Smooth muscle cell (in vitro differentiated cells): ENCODE data around the gene CWC15. TPM values are rescaled to one million over a fixed set of nuclear protein-coding genes. Genes with fewer than 3 reads are reported as not detected.

Experiments used
- DNase-seq: peaks from one replicate; lab custom pipeline; 2025; ENCODE audit not compliant: unreplicated experiment; lab: John Stamatoyannopoulos, UW
- H2AFZ ChIP-seq: fragments of 200-600 bp; sonication (generic); 2 replicates; pipeline ENCODE4 v1.6.0; 2016; ENCODE audit warnings: antibody characterized with exemption, low read depth, mild to moderate bottlenecking
- H3F3A ChIP-seq: fragments of 200-600 bp; sonication (generic); 2 replicates; pipeline ENCODE4 v1.6.0; 2017; ENCODE audit warnings: antibody characterized with exemption, low read depth
- H3K27ac ChIP-seq: fragments of 200-600 bp; sonication (generic); 2 replicates; pipeline ENCODE4 v1.5.1; 2016; ENCODE audit warnings: low read depth, mild to moderate bottlenecking
- H3K27me3 ChIP-seq: fragments of 200-600 bp; sonication (generic); 2 replicates; pipeline ENCODE4 v1.6.1; 2016; ENCODE audit warnings: low read depth, mild to moderate bottlenecking
- H3K36me3 ChIP-seq: fragments of 200-600 bp; sonication (generic); 2 replicates; pipeline ENCODE4 v1.5.1; 2016; ENCODE audit warnings: low read depth
- H3K4me1 ChIP-seq: fragments of 200-600 bp; sonication (generic); 2 replicates; pipeline ENCODE4 v1.5.1; 2016; ENCODE audit warnings: low read depth
- H3K4me2 ChIP-seq: fragments of 200-600 bp; sonication (generic); 2 replicates; pipeline ENCODE4 v1.6.0; 2016; ENCODE audit warnings: mild to moderate bottlenecking
- H3K4me3 ChIP-seq: fragments of 200-600 bp; sonication (generic); 2 replicates; pipeline ENCODE4 v1.5.1; 2016; ENCODE audit warnings: mild to moderate bottlenecking
- H3K79me2 ChIP-seq: fragments of 200-600 bp; sonication (generic); 2 replicates; pipeline ENCODE4 v1.6.0; 2016; ENCODE audit warnings: low read depth, mild to moderate bottlenecking
- H3K9ac ChIP-seq: fragments of 200-600 bp; sonication (generic); 2 replicates; pipeline ENCODE4 v1.6.0; 2016; ENCODE audit warnings: low read depth
- H3K9me3 ChIP-seq: fragments of 200-600 bp; sonication (generic); replicated peaks from 2 replicates; pipeline ENCODE4 v1.5.1; 2016; ENCODE audit warnings: low read depth
- H4K20me1 ChIP-seq: fragments of 200-600 bp; sonication (generic); 2 replicates; pipeline ENCODE4 v1.6.0; 2016; ENCODE audit warnings: low read depth
- CTCF ChIP-seq: fragments of 200-600 bp; sonication (generic); IDR thresholded peaks from 2 replicates; pipeline ENCODE4 v1.5.1; 2017; ENCODE audit warnings: borderline replicate concordance, mild to moderate bottlenecking, antibody characterized with exemption; ENCODE audit not compliant: insufficient read depth, poor library complexity, severe bottlenecking
- WGBS: methylation state at CpG from one replicate; pipeline ENCODE4 v1.1.7; 2016; ENCODE audit warnings: low lambda C conversion rate; 5-methylcytosine and 5-hydroxymethylcytosine counted together
- polyA plus RNA-seq: library from polyadenylated mRNA; unstranded; fragments of >200 nt; fragmentation: Nextera tagmentation; extraction: Ambion mirVana; gene quantifications from 2 replicates; pipeline ENCODE4 v1.2.1, GENCODE V29; 2016
- total RNA-seq: library from RNA; depleted of rRNA; stranded (reverse); fragments of >200 nt; gene quantifications from 2 replicates; pipeline ENCODE4 v1.2.3, GENCODE V29; 2014

The CWC15 gene
- total and polyA plus RNA-seq, 2 experiments from 2014 or later, result 70.0 to 80.7 TPM

DNA sequence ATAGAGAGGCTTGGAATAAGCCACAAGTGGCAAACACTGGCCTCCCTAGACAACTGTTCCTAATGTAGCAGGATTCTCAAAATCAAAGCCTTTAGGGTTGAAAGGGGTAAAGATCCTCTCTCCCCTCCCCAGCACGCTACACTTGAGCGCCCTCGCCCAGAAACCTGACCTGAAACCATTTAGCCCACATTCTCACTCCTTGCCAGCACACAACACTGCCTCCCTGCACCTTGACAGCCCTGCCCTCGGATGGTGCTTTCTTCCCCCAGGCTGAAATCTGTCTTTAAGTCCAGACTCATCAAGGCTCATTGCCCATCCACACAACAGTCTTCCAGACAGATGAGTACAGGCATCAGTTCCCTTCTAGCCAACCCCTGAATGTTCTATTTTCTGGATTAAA lies 26.5 kb downstream of the CWC15 start:
- H3K27ac ChIP-seq, result no peak overlapping the region
- H3K36me3 ChIP-seq, result no peaks in the 10 kb centered on the region
- H2AFZ ChIP-seq, result no peak overlapping the region
- H3F3A ChIP-seq, result peaks cover 10% of the 10 kb centered on the region
- no peaks in the 10 kb centered on the region for H3K9me3 ChIP-seq
- no peak for DNase-seq
- H3K4me3 ChIP-seq, result no peak overlapping the region
- H4K20me1 ChIP-seq, result no peaks in the 10 kb centered on the region
- H3K9ac ChIP-seq, result no peak overlapping the region
- no peaks in the 10 kb centered on the region for H3K27me3 ChIP-seq
- no peak for TF ChIP-seq CTCF
- WGBS, result 84% methylated on average over 4 of the region's 4 CpGs
- no peaks in the 10 kb centered on the region for H3K4me1 ChIP-seq
- H3K4me2 ChIP-seq, result no peak overlapping the region
- H3K79me2 ChIP-seq, result no peaks in the 10 kb centered on the region

DNA sequence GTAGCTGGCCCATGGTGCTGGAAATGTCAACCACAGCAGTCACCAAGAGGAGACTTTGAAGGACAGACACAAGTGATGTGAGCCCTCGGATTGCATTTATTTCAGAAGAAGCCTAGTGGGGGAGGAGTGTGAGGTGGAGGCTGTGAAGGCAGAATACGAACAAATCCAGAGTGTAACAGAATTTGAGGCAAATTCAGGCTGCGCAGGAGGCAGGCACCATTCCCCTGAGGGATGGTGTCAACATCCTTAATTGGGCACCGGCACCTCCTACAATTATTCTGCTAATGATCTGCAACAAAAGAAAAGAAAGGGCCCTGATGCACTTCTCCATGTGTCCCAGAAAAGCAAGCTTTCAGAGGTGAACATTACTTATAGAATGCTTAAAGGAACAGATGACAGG lies 32.2 kb downstream of the CWC15 start:
- Histone ChIP-seq H3K9ac (no peak overlapping the region), H3K27ac (no peak overlapping the region), H3F3A (no peaks in the 10 kb centered on the region), H3K4me3 (no peak overlapping the region), H3K4me2 (no peak overlapping the region), H2AFZ (no peak overlapping the region), H3K27me3 (no peaks in the 10 kb centered on the region), H4K20me1 (no peaks in the 10 kb centered on the region), H3K79me2 (no peaks in the 10 kb centered on the region), H3K4me1 (no peaks in the 10 kb centered on the region), H3K9me3 (no peaks in the 10 kb centered on the region), H3K36me3 (no peaks in the 10 kb centered on the region)
- 90% methylated on average over 4 of the region's 4 CpGs for WGBS
- no peak for DNase-seq
- no peak for TF ChIP-seq CTCF

DNA sequence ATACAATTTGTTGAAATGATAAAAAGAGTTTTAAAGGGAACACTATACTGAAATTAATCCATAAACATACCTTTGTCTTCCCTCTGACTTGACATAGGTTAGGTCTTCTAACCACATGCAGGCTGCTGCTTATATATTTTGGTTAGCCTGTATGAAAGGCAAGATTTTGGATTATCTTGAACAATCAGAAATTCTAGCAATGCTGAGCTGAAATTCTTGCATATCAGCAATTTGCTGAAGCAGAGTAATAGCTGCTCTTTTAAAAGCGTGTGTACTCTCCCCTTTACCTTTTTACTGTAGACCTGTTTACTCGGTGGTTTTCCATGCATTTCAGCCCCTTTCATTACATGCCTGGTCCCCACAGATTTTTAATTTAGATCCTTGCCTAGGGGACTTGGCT lies 34.0 kb downstream of the CWC15 start:
- DNase-seq, result no peak
- Histone ChIP-seq H3K27me3 (no peaks in the 10 kb centered on the region), H3F3A (no peaks in the 10 kb centered on the region), H3K9ac (no peak overlapping the region), H4K20me1 (no peaks in the 10 kb centered on the region), H2AFZ (no peak overlapping the region), H3K4me1 (peaks cover 2% of the 10 kb centered on the region), H3K4me3 (no peak overlapping the region), H3K9me3 (no peaks in the 10 kb centered on the region), H3K79me2 (no peaks in the 10 kb centered on the region), H3K27ac (no peak overlapping the region), H3K4me2 (no peak overlapping the region), H3K36me3 (no peaks in the 10 kb centered on the region)
- TF ChIP-seq CTCF, result no peak
- WGBS, result 86% methylated on average over 2 of the region's 2 CpGs

GRCh38 chr11:94938095-94939055 lies 35.0 kb downstream of the CWC15 start:
- TF ChIP-seq CTCF, result no peak
- no peak overlapping the region for H3K27ac ChIP-seq
- 86% methylated on average over 9 of the region's 9 CpGs for WGBS
- no peak overlapping the region for H2AFZ ChIP-seq
- H3K9ac ChIP-seq, result no peak overlapping the region
- H3K79me2 ChIP-seq, result no peaks in the 10 kb centered on the region
- no peaks in the 10 kb centered on the region for H3K27me3 ChIP-seq
- peaks cover 5% of the 10 kb centered on the region for H3K4me1 ChIP-seq
- no peaks in the 10 kb centered on the region for H3K9me3 ChIP-seq
- peaks cover 5% of the 10 kb centered on the region for H3F3A ChIP-seq
- H4K20me1 ChIP-seq, result no peaks in the 10 kb centered on the region
- DNase-seq, result no peak
- H3K4me3 ChIP-seq, result no peak overlapping the region
- H3K4me2 ChIP-seq, result no peak overlapping the region
- H3K36me3 ChIP-seq, result no peaks in the 10 kb centered on the region
